Measurements from ENCODE around the gene DNAH3. TPM values are rescaled to one million over a fixed set of nuclear protein-coding genes. Genes with fewer than 3 reads are reported as not detected.
"Not testable (repeated sequence)": the region's sequence is repeated elsewhere in the genome, so short reads cannot be mapped to it uniquely, and the experiment has no call there.

The DNAH3 gene
- polyA plus RNA-seq, 1 donor: 0.16 TPM

DNA sequence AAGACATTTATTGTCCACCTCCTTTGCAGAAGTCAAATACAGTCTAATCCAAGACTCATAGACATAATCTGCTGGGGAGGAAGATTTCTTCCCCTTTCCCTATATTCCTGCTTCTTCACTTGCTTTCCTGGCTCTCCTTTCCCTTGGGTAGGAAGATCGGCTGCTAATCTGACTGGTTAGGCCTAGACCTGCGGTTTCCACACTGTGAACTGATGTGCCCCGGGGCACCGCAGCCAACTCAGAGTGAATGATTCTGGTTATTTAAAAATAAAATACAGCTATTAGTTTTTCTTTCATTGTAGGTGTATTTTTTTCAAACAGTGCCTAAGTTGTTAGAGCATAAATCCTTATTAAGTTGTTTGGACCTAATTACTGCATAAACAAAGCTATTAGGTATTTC, 78.9 kb downstream of the DNAH3 start:
- H3K36me3 ChIP-seq (ENCODE audit: control insufficient read depth, insufficient read depth, low read length): no peaks in the 10 kb centered on the region
- H3K9me3 ChIP-seq (ENCODE audit: control insufficient read depth, low read depth, low read length): no peaks in the 10 kb centered on the region
- H3K4me3 ChIP-seq (ENCODE audit: low read length): no peak overlapping the region
- H3K4me1 ChIP-seq (ENCODE audit: control insufficient read depth, insufficient read depth, low read length): peaks cover 16% of the 10 kb centered on the region
- no peak for DNase-seq
- no CpG with 5 or more reads among the region's 4 CpGs for WGBS (ENCODE audit: insufficient coverage, low lambda C conversion rate)
- no peak overlapping the region for H3K27ac ChIP-seq (ENCODE audit: low read length)
- H3K27me3 ChIP-seq (ENCODE audit: control insufficient read depth, insufficient read depth, low read length): no peaks in the 10 kb centered on the region

GRCh38 chr16:21070564-21070963, 80.1 kb downstream of the DNAH3 start:
- Histone ChIP-seq H3K9me3 (ENCODE audit: control insufficient read depth, low read depth, low read length) (no peaks in the 10 kb centered on the region), H3K27me3 (ENCODE audit: control insufficient read depth, insufficient read depth, low read length) (no peaks in the 10 kb centered on the region), H3K4me3 (ENCODE audit: low read length) (no peak overlapping the region), H3K4me1 (ENCODE audit: control insufficient read depth, insufficient read depth, low read length) (peaks cover 5% of the 10 kb centered on the region), H3K36me3 (ENCODE audit: control insufficient read depth, insufficient read depth, low read length) (no peaks in the 10 kb centered on the region), H3K27ac (ENCODE audit: low read length) (no peak overlapping the region)
- WGBS (ENCODE audit: insufficient coverage, low lambda C conversion rate): 87% methylated on average over 4 of the region's 4 CpGs
- no peak for DNase-seq

GRCh38 chr16:21069986-21070385, 80.7 kb downstream of the DNAH3 start:
- Histone ChIP-seq H3K9me3 (ENCODE audit: control insufficient read depth, low read depth, low read length) (no peaks in the 10 kb centered on the region), H3K36me3 (ENCODE audit: control insufficient read depth, insufficient read depth, low read length) (no peaks in the 10 kb centered on the region), H3K4me3 (ENCODE audit: low read length) (no peak overlapping the region), H3K27ac (ENCODE audit: low read length) (no peak overlapping the region), H3K4me1 (ENCODE audit: control insufficient read depth, insufficient read depth, low read length) (no peaks in the 10 kb centered on the region), H3K27me3 (ENCODE audit: control insufficient read depth, insufficient read depth, low read length) (no peaks in the 10 kb centered on the region)
- WGBS (ENCODE audit: insufficient coverage, low lambda C conversion rate): no CpG with 5 or more reads among the region's 6 CpGs
- DNase-seq: no peak

GRCh38 chr16:21064203-21064602, 86.4 kb downstream of the DNAH3 start:
- DNase-seq: no peak
- no peak overlapping the region for H3K4me3 ChIP-seq (ENCODE audit: low read length)
- H3K4me1 ChIP-seq (ENCODE audit: control insufficient read depth, insufficient read depth, low read length): no peaks in the 10 kb centered on the region
- H3K27me3 ChIP-seq (ENCODE audit: control insufficient read depth, insufficient read depth, low read length): no peaks in the 10 kb centered on the region
- H3K9me3 ChIP-seq (ENCODE audit: control insufficient read depth, low read depth, low read length): no peaks in the 10 kb centered on the region
- WGBS (ENCODE audit: insufficient coverage, low lambda C conversion rate): 89% methylated on average over 1 of the region's 1 CpG
- no peaks in the 10 kb centered on the region for H3K36me3 ChIP-seq (ENCODE audit: control insufficient read depth, insufficient read depth, low read length)
- no peak overlapping the region for H3K27ac ChIP-seq (ENCODE audit: low read length)

- H3K27ac ChIP-seq (ENCODE audit: low read length); H3K9me3 ChIP-seq (ENCODE audit: control insufficient read depth, low read depth, low read length); H3K4me3 ChIP-seq (ENCODE audit: low read length); H3K27me3 ChIP-seq (ENCODE audit: control insufficient read depth, insufficient read depth, low read length); H3K4me1 ChIP-seq (ENCODE audit: control insufficient read depth, insufficient read depth, low read length); H3K36me3 ChIP-seq (ENCODE audit: control insufficient read depth, insufficient read depth, low read length); DNase-seq: not testable (repeated sequence)
- 83% methylated on average over 1 of the region's 6 CpGs for WGBS (ENCODE audit: insufficient coverage, low lambda C conversion rate)
Measured at GRCh38 chr16:21063314-21063713, 87.3 kb downstream of the DNAH3 start.

DNA sequence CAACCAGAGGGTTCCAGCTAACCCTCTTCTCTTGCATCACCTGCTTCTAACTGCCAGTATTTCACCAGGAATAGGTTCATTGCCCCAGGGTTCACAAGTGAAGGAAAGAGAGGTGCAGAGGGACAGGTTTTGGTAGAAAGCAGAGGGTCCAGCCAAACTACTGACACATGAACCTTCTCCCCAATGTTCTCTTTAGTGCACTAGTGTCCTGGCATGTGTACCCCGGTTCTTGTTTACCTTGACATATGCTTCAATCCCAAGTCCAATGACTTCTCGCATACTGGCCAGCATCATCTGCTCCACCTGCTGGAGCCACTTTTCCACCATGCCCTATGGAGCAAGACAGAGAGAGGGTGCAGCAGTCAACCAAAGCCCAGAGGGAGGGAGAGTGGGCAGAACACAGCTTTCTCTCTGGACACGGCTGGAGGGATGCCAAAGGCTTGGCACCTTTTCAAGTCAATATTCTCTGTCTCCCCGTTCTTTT, 90.6 kb downstream of the DNAH3 start:
- Histone ChIP-seq H3K27me3 (ENCODE audit: control insufficient read depth, insufficient read depth, low read length) (no peaks in the 10 kb centered on the region), H3K4me3 (ENCODE audit: low read length) (no peak overlapping the region), H3K9me3 (ENCODE audit: control insufficient read depth, low read depth, low read length) (no peaks in the 10 kb centered on the region), H3K36me3 (ENCODE audit: control insufficient read depth, insufficient read depth, low read length) (no peaks in the 10 kb centered on the region), H3K4me1 (ENCODE audit: control insufficient read depth, insufficient read depth, low read length) (no peaks in the 10 kb centered on the region), H3K27ac (ENCODE audit: low read length) (no peak overlapping the region)
- DNase-seq: no peak
- no CpG with 5 or more reads among the region's 4 CpGs for WGBS (ENCODE audit: insufficient coverage, low lambda C conversion rate)

DNA sequence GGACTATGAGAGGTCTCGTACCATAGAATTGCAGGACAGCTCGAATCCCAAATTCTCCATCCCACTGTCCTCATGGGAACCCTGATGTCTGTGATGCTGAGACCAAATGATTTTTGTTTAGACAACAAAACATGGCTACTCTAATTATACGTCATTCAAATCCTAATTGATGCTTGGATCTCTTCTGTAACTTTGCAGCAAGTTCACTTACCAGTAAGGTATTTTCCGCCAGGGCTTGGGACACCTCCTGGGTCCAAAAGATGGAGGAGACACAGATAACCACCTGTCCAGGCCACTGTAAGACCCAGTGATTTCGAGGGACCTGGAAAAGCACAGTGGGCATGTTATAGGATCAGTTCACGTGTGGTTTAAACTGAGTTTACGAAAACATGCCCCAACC, 92.8 kb downstream of the DNAH3 start:
- no peaks in the 10 kb centered on the region for H3K9me3 ChIP-seq (ENCODE audit: control insufficient read depth, low read depth, low read length)
- no peak overlapping the region for H3K4me3 ChIP-seq (ENCODE audit: low read length)
- DNase-seq: no peak
- no peaks in the 10 kb centered on the region for H3K4me1 ChIP-seq (ENCODE audit: control insufficient read depth, insufficient read depth, low read length)
- no peaks in the 10 kb centered on the region for H3K36me3 ChIP-seq (ENCODE audit: control insufficient read depth, insufficient read depth, low read length)
- WGBS (ENCODE audit: insufficient coverage, low lambda C conversion rate): no CpG with 5 or more reads among the region's 7 CpGs
- H3K27ac ChIP-seq (ENCODE audit: low read length): no peak overlapping the region
- peaks cover 5% of the 10 kb centered on the region for H3K27me3 ChIP-seq (ENCODE audit: control insufficient read depth, insufficient read depth, low read length)

- Histone ChIP-seq H3K27me3 (ENCODE audit: control insufficient read depth, insufficient read depth, low read length) (peaks cover 5% of the 10 kb centered on the region), H3K9me3 (ENCODE audit: control insufficient read depth, low read depth, low read length) (no peaks in the 10 kb centered on the region), H3K4me3 (ENCODE audit: low read length) (no peak overlapping the region), H3K36me3 (ENCODE audit: control insufficient read depth, insufficient read depth, low read length) (no peaks in the 10 kb centered on the region), H3K4me1 (ENCODE audit: control insufficient read depth, insufficient read depth, low read length) (no peaks in the 10 kb centered on the region), H3K27ac (ENCODE audit: low read length) (no peak overlapping the region)
- no CpG with 5 or more reads among the region's 3 CpGs for WGBS (ENCODE audit: insufficient coverage, low lambda C conversion rate)
- DNase-seq: no peak
Measured at GRCh38 chr16:21056396-21056795, 94.2 kb downstream of the DNAH3 start.

DNA sequence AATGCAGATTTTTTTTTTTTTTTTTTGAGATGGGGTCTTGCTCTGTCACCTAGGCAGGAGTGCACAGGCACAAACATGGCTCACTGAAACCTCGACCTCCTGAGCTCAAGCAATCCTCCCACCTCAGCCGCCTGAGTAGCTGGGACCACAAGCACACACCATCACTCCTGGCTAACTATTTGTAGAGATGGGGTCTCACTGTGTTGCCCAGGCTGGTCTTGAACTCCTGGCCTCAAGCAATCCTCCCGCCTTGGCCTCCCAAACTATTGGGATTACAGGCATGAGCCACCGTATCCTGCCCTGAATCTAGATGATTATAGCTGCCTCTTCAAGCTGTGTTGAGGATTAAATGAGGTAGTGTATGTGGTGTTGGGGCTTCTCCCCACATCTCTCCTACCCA, 94.9 kb downstream of the DNAH3 start:
- H3K27me3 ChIP-seq (ENCODE audit: control insufficient read depth, insufficient read depth, low read length); H3K36me3 ChIP-seq (ENCODE audit: control insufficient read depth, insufficient read depth, low read length); H3K9me3 ChIP-seq (ENCODE audit: control insufficient read depth, low read depth, low read length); H3K27ac ChIP-seq (ENCODE audit: low read length); DNase-seq; H3K4me3 ChIP-seq (ENCODE audit: low read length); H3K4me1 ChIP-seq (ENCODE audit: control insufficient read depth, insufficient read depth, low read length): not testable (repeated sequence)
- no CpG with 5 or more reads among the region's 4 CpGs for WGBS (ENCODE audit: insufficient coverage, low lambda C conversion rate)

GRCh38 chr16:21053590-21053989, 97.1 kb downstream of the DNAH3 start:
- Histone ChIP-seq H3K4me1 (ENCODE audit: control insufficient read depth, insufficient read depth, low read length) (no peaks in the 10 kb centered on the region), H3K4me3 (ENCODE audit: low read length) (no peak overlapping the region), H3K27me3 (ENCODE audit: control insufficient read depth, insufficient read depth, low read length) (peaks cover 5% of the 10 kb centered on the region), H3K36me3 (ENCODE audit: control insufficient read depth, insufficient read depth, low read length) (no peaks in the 10 kb centered on the region), H3K27ac (ENCODE audit: low read length) (no peak overlapping the region), H3K9me3 (ENCODE audit: control insufficient read depth, low read depth, low read length) (no peaks in the 10 kb centered on the region)
- no CpG with 5 or more reads among the region's 1 CpG for WGBS (ENCODE audit: insufficient coverage, low lambda C conversion rate)
- DNase-seq: no peak

DNA sequence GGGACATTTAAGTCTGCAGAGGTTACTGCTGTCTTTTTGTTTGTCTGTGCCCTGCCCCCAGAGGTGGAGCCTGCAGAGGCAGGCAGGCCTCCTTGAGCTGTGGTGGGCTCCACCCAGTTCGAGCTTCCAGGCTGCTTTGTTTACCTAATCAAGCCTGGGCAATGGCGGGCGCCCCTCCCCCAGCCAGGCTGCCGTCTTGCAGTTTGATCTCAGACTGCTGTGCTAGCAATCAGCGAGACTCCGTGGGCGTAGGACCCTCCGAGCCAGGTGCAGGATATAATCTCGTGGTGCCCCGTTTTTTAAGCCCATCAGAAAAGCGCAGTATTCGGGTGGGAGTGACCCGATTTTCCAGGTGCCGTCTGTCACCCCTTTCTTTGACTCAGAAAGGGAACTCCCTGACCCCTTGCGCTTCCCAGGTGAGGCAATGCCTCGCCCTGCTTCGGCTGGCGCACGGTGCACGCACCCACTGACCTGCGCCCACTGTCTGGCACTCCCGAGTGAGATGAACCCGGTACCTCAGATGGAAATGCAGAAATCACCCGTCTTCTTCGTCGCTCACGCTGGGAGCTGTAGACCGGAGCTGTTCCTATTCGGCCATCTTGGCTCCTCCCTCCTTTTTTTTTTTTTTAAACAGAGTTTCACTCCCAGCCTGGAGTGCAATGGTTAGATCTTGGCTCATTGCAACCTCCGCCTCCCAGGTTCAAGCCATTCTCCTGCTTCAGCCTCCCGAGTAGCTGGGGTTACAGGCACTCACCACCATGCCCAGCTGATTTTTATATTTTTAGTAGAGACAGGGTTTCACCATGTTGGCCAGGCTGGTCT, 102.3 kb downstream of the DNAH3 start:
- not testable (repeated sequence) for H3K27me3 ChIP-seq (ENCODE audit: control insufficient read depth, insufficient read depth, low read length); H3K4me1 ChIP-seq (ENCODE audit: control insufficient read depth, insufficient read depth, low read length); H3K4me3 ChIP-seq (ENCODE audit: low read length); H3K36me3 ChIP-seq (ENCODE audit: control insufficient read depth, insufficient read depth, low read length); H3K27ac ChIP-seq (ENCODE audit: low read length); DNase-seq; H3K9me3 ChIP-seq (ENCODE audit: control insufficient read depth, low read depth, low read length)
- no CpG with 5 or more reads among the region's 31 CpGs for WGBS (ENCODE audit: insufficient coverage, low lambda C conversion rate)

All from large intestine (tissue), 3 donors.